ENCODE data around the gene RABEPK. TPM values are rescaled to one million over a fixed set of nuclear protein-coding genes. Genes with fewer than 3 reads are reported as not detected.
A peak's percentile ranks its signal among the peaks of the same experiment; 100 is the strongest.
"Not testable (repeated sequence)": the region's sequence is repeated elsewhere in the genome, so short reads cannot be mapped to it uniquely, and the experiment has no call there.

RABEPK gene
- total and polyA plus RNA-seq, 4 donors, result 12.9 to 30.4 (median 14.9) TPM

GRCh38 chr9:125254231-125254630, 53.9 kb downstream of the RABEPK start:
- no peaks in the 10 kb centered on the region for H3K4me1 ChIP-seq (ENCODE audit: control insufficient read depth in 1 of 2, insufficient read depth in 2 of 2, low read length in 2 of 2)
- no peaks in the 10 kb centered on the region for H3K36me3 ChIP-seq (ENCODE audit: control insufficient read depth in 1 of 2, insufficient read depth in 2 of 2, low read length in 1 of 2)
- no peaks in the 10 kb centered on the region for H3K27me3 ChIP-seq (ENCODE audit: control insufficient read depth in 1 of 2, insufficient read depth in 2 of 2, low read length in 1 of 2)
- H3K27ac ChIP-seq (ENCODE audit: low read depth in 1 of 2, low read length in 2 of 2), result no peak overlapping the region
- DNase-seq (no peak), ATAC-seq (ENCODE audit: low FRiP score) (no peak)
- H3K9me3 ChIP-seq (ENCODE audit: control insufficient read depth, low read length), result no peaks in the 10 kb centered on the region
- intact Hi-C loops (cut with DNase I), result loop anchor here in 1 of 2 donors (10.0 kb wide), 1 partner anchor 121 kb away; no protein-coding TSS in a partner anchor
- H3K4me3 ChIP-seq (ENCODE audit: low read length in 2 of 2), result no peak overlapping the region

DNA sequence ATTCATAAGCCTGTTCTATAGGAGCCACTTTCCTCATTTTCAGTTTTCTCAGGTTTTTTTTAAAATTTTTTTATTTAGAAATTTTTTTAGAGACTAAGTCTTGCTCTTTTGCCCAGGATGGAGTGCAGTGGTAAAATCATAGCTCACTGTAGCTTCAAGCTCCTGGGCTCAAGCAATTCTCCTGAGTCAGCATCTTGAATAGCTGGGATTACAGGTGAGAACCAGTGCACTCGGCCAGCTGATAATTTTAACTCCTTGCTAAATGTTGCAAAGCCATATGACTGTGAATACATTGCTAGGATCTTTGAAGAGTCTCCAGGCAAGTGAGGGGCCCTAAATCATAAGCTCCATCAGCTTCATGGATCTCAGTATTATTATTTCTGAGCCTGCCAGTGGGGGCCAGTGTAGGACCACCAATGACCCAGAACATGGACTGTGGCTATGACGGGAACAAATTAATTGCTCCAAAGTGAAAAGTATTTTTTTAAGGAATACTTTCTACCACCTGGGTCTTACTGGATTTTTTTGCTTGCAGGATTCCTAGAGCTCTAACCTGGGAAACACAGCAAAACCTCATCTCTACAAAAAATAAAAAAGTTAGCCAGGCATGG, 55.5 kb downstream of the RABEPK start:
- 17 to 29% methylated on average over 2 of the region's 2 CpGs for WGBS, 2 donors
- Histone ChIP-seq H3K4me3 (ENCODE audit: low read length in 2 of 2) (no peak overlapping the region), H3K4me1 (ENCODE audit: control insufficient read depth in 1 of 2, insufficient read depth in 2 of 2, low read length in 2 of 2) (no peaks in the 10 kb centered on the region), H3K27me3 (ENCODE audit: control insufficient read depth in 1 of 2, insufficient read depth in 2 of 2, low read length in 1 of 2) (no peaks in the 10 kb centered on the region), H3K9me3 (ENCODE audit: control insufficient read depth, low read length) (no peaks in the 10 kb centered on the region), H3K27ac (ENCODE audit: low read depth in 1 of 2, low read length in 2 of 2) (no peak overlapping the region), H3K36me3 (ENCODE audit: control insufficient read depth in 1 of 2, insufficient read depth in 2 of 2, low read length in 1 of 2) (no peaks in the 10 kb centered on the region)
- intact Hi-C loops (cut with DNase I), result loop anchor here in 1 of 2 donors (10.0 kb wide), 1 partner anchor 119 kb away; no protein-coding TSS in a partner anchor
- no peak for DNase-seq
- no peak for ATAC-seq (ENCODE audit: low FRiP score)

GRCh38 chr9:125258160-125258785, 57.9 kb downstream of the RABEPK start:
- H3K36me3 ChIP-seq (ENCODE audit: control insufficient read depth in 1 of 2, insufficient read depth in 2 of 2, low read length in 1 of 2), result no peaks in the 10 kb centered on the region
- H3K9me3 ChIP-seq (ENCODE audit: control insufficient read depth, low read length), result no peaks in the 10 kb centered on the region
- H3K4me3 ChIP-seq (ENCODE audit: low read length in 2 of 2), result no peak overlapping the region
- no peak overlapping the region for H3K27ac ChIP-seq (ENCODE audit: low read depth in 1 of 2, low read length in 2 of 2)
- 82 to 87% methylated on average over 6 of the region's 6 CpGs for WGBS, 2 donors
- DNase-seq (no peak), ATAC-seq (ENCODE audit: low FRiP score) (no peak)
- H3K4me1 ChIP-seq (ENCODE audit: control insufficient read depth in 1 of 2, insufficient read depth in 2 of 2, low read length in 2 of 2), result no peaks in the 10 kb centered on the region
- intact Hi-C loops (cut with DNase I), result loop anchor here in 1 of 2 donors (10.0 kb wide), 1 partner anchor 117 kb away; no protein-coding TSS in a partner anchor
- H3K27me3 ChIP-seq (ENCODE audit: control insufficient read depth in 1 of 2, insufficient read depth in 2 of 2, low read length in 1 of 2), result no peaks in the 10 kb centered on the region

GRCh38 chr9:125258832-125259534, 58.6 kb downstream of the RABEPK start:
- Histone ChIP-seq H3K9me3 (ENCODE audit: control insufficient read depth, low read length) (no peaks in the 10 kb centered on the region), H3K36me3 (ENCODE audit: control insufficient read depth in 1 of 2, insufficient read depth in 2 of 2, low read length in 1 of 2) (no peaks in the 10 kb centered on the region), H3K27ac (ENCODE audit: low read depth in 1 of 2, low read length in 2 of 2) (no peak overlapping the region), H3K27me3 (ENCODE audit: control insufficient read depth in 1 of 2, insufficient read depth in 2 of 2, low read length in 1 of 2) (no peaks in the 10 kb centered on the region), H3K4me1 (ENCODE audit: control insufficient read depth in 1 of 2, insufficient read depth in 2 of 2, low read length in 2 of 2) (no peaks in the 10 kb centered on the region), H3K4me3 (ENCODE audit: low read length in 2 of 2) (no peak overlapping the region)
- intact Hi-C loops (cut with DNase I), result loop anchor here in 1 of 2 donors (10.0 kb wide), 1 partner anchor 116 kb away; no protein-coding TSS in a partner anchor
- WGBS, 2 donors, result 59 to 68% methylated on average over 2 of the region's 2 CpGs
- DNase-seq (no peak), ATAC-seq (ENCODE audit: low FRiP score) (no peak)

DNA sequence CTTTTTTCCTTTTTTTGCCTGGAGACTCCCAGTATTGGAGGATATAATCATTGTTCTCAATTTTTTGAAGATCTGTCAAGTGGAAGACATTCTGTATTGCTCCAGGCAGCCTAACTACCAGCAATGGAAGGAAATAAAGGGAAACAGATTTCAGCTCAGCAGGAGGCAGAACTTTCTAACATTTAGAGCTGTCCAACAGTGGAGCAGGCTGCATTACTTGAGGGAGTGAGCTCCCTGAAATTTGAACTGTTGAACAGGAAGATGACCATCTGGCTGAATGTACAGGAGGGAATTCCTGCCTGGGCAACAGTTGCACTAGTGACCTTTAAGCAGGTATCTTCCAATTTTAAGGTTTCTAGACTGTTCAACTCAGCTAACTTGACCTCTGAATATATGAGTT, 60.2 kb downstream of the RABEPK start:
- H3K36me3 ChIP-seq (ENCODE audit: control insufficient read depth in 1 of 2, insufficient read depth in 2 of 2, low read length in 1 of 2), result no peaks in the 10 kb centered on the region
- no peaks in the 10 kb centered on the region for H3K9me3 ChIP-seq (ENCODE audit: control insufficient read depth, low read length)
- no peaks in the 10 kb centered on the region for H3K4me1 ChIP-seq (ENCODE audit: control insufficient read depth in 1 of 2, insufficient read depth in 2 of 2, low read length in 2 of 2)
- no peak overlapping the region for H3K4me3 ChIP-seq (ENCODE audit: low read length in 2 of 2)
- ATAC-seq (ENCODE audit: low FRiP score) (no peak), DNase-seq (no peak)
- intact Hi-C loops (cut with DNase I), result no loop called here
- H3K27ac ChIP-seq (ENCODE audit: low read depth in 1 of 2, low read length in 2 of 2), result no peak overlapping the region
- no peaks in the 10 kb centered on the region for H3K27me3 ChIP-seq (ENCODE audit: control insufficient read depth in 1 of 2, insufficient read depth in 2 of 2, low read length in 1 of 2)

DNA sequence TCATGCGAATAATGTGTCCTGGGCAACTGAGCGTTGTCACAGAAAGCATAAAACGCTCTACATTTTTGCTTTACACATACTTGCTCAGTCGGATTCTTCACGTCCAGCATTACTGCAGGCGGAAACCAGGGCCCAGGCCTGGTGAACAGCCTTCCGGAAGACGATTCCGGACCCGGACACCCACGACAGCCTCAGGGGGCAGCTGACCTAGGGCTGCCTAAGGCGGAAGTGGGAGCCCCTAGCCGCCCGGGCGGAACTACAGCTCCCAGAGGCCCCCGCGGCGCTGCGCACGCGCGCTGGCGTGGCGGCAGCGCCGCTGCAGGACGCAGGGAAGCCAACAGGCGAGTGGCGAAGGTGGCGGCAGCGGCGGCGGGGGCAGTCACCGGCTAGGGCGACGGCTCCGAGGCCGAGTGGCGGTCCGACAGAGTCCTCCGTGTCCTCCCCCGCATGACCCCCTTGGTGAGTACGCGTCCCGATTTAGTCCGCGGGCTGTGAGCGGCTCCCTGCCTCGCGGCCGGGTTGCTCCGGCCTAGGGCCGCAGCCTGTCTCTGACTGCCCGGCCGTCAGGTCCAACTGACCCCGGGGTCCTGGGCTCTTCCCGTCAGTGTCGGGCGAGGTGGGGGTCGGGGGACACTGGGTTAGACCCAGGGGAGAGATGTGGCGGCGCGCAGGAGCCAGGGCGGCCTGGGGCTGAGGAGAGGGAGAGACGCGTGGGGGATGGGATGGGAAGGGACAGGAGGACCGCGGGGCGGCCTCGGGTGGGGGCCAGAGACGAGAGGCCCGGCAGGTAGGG, 61.4 kb downstream of the RABEPK start, which contains the start of gene GAPVD1:
Gene GAPVD1 (plus strand): TSS at position 326 of the 793 bp plus-strand sequence. CDS start 37,096 bp downstream, outside the sequence.
- Histone ChIP-seq H3K27me3 (ENCODE audit: control insufficient read depth in 1 of 2, insufficient read depth in 2 of 2, low read length in 1 of 2) (no peaks in the 10 kb centered on the region), H3K36me3 (ENCODE audit: control insufficient read depth in 1 of 2, insufficient read depth in 2 of 2, low read length in 1 of 2) (no peaks in the 10 kb centered on the region), H3K9me3 (ENCODE audit: control insufficient read depth, low read length) (no peaks in the 10 kb centered on the region), H3K4me3 (ENCODE audit: low read length in 2 of 2) (peak within 1 kb of the TSS; percentile 62 to 79), H3K27ac (ENCODE audit: low read depth in 1 of 2, low read length in 2 of 2) (peak within 1 kb of the TSS in 1 of 2 donors; percentile 62), H3K4me1 (ENCODE audit: control insufficient read depth in 1 of 2, insufficient read depth in 2 of 2, low read length in 2 of 2) (no peaks in the 10 kb centered on the region)
- peak; percentile 93 to 96 for DNase-seq
- peak; percentile 99 for ATAC-seq (ENCODE audit: low FRiP score)
- intact Hi-C loops (cut with DNase I), result no loop called here
- 1% methylated on average over 42 to 72 of the region's 72 CpGs for WGBS, 2 donors

DNA sequence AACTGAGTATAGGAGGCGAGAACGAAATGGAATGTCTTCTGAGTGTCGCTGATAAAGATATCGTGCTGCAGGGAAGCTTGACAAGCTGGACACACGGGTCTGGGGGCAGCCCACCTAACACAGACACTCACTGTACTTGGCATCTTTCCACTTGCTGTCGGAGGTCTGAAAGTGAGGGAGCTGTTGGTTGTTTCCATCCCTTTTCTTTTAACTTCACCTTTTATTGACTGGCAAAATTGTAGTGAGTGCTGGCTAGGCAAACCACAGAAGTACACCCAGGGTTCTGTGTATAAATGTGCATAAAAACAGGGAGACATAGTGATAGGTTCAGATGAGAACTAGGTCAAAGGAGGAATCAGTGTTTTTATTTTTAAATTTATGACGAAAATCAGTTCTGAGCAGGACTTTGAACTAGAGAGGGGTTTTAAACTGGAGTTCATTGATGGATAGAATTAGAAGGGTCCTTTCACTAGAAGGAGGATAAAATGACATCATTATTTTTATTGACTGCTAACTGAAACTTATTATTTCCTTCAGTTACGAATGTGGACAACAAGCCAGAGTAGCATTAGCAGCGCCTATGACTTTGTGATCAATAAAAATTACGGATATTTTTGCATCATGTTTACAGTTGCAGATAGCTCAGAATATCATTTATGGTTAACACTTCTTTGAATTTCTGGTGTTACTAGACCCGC, 62.1 kb downstream of the RABEPK start:
- no peaks in the 10 kb centered on the region for H3K27me3 ChIP-seq (ENCODE audit: control insufficient read depth in 1 of 2, insufficient read depth in 2 of 2, low read length in 1 of 2)
- peak overlapping the region; percentile 62 to 79 for H3K4me3 ChIP-seq (ENCODE audit: low read length in 2 of 2)
- H3K27ac ChIP-seq (ENCODE audit: low read depth in 1 of 2, low read length in 2 of 2), result no peak overlapping the region
- H3K36me3 ChIP-seq (ENCODE audit: control insufficient read depth in 1 of 2, insufficient read depth in 2 of 2, low read length in 1 of 2), result no peaks in the 10 kb centered on the region
- H3K4me1 ChIP-seq (ENCODE audit: control insufficient read depth in 1 of 2, insufficient read depth in 2 of 2, low read length in 2 of 2), result no peaks in the 10 kb centered on the region
- no peak for ATAC-seq (ENCODE audit: low FRiP score)
- 20 to 21% methylated on average over 11 of the region's 11 CpGs for WGBS, 2 donors
- no peaks in the 10 kb centered on the region for H3K9me3 ChIP-seq (ENCODE audit: control insufficient read depth, low read length)
- DNase-seq, result no peak
- intact Hi-C loops (cut with DNase I), result no loop called here

DNA sequence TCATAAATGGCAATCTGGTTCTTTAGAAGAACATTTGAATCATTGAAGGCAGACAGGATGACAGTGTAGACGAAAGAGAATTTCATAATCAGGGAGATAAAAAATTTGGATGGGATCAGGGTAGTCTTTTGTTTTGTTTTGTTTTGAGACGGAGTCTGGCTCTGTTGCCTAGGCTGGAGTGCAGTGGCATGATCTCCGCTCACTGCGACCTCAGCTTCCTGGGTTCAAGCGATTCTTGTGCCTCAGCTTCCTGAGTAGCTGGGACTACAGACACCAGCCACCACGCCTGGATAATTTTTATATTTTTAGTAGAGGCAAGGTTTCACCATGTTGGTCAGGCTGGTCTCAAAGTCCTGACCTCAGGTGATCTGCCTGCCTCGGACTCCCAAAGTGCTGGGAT, 63.7 kb downstream of the RABEPK start:
- DNase-seq; H3K9me3 ChIP-seq (ENCODE audit: control insufficient read depth, low read length); H3K27ac ChIP-seq (ENCODE audit: low read depth in 1 of 2, low read length in 2 of 2); ATAC-seq (ENCODE audit: low FRiP score); H3K4me1 ChIP-seq (ENCODE audit: control insufficient read depth in 1 of 2, insufficient read depth in 2 of 2, low read length in 2 of 2); intact Hi-C loops (cut with DNase I); H3K27me3 ChIP-seq (ENCODE audit: control insufficient read depth in 1 of 2, insufficient read depth in 2 of 2, low read length in 1 of 2); H3K4me3 ChIP-seq (ENCODE audit: low read length in 2 of 2); H3K36me3 ChIP-seq (ENCODE audit: control insufficient read depth in 1 of 2, insufficient read depth in 2 of 2, low read length in 1 of 2): not testable (repeated sequence)
- WGBS, 2 donors, result 83 to 88% methylated on average over 7 of the region's 7 CpGs
